Heart left ventricle (tissue), 16 donors: ENCODE results near the gene CCDC92B. TPM values are rescaled to one million over a fixed set of nuclear protein-coding genes. Genes with fewer than 3 reads are reported as not detected.

ENCODE experiments used
- ATAC-seq, 4 donors: fragments of 200-7000 bp; cut with Tn5 transposase; one replicate each; pipeline ENCODE4 v1.9.1; 2020 to 2022; ENCODE audit warnings: moderate library complexity in 4 of 4, mild to moderate bottlenecking in 3 of 4, moderate number of reproducible peaks in 1 of 4
- DNase-seq, 5 donors: peaks; one replicate each; pipeline ENCODE4 v3.0.0-alpha.2; 2020
- H3K27ac ChIP-seq, 12 donors: fragments of 200-600 bp; sonication (generic) in 4 of 12; one replicate each; pipeline versions ENCODE4 v1.5.0 to v1.8.0; 2016 to 2022; ENCODE audit warnings: mild to moderate bottlenecking in 2 of 12
- H3K27me3 ChIP-seq, 9 donors: fragments of 200-600 bp; sonication (generic) in 2 of 9; one replicate each; pipeline versions ENCODE4 v1.5.1 to v1.8.0; 2016 to 2022; ENCODE audit warnings: mild to moderate bottlenecking in 3 of 9
- H3K36me3 ChIP-seq, 9 donors: fragments of 200-600 bp; sonication (generic) in 2 of 9; one replicate each; pipeline versions ENCODE4 v1.5.0 to v1.8.0; 2018 to 2022; ENCODE audit warnings: mild to moderate bottlenecking in 2 of 9
- H3K4me1 ChIP-seq, 12 donors: fragments of 200-600 bp; sonication (generic) in 4 of 12; one replicate each; pipeline versions ENCODE4 v1.5.0 to v1.8.0; 2016 to 2022; ENCODE audit warnings: mild to moderate bottlenecking in 3 of 12
- H3K4me3 ChIP-seq, 12 donors: fragments of 200-600 bp; sonication (generic) in 4 of 12; one replicate each; pipeline versions ENCODE4 v1.5.0 to v1.8.0; 2017 to 2022; ENCODE audit warnings: mild to moderate bottlenecking in 9 of 12, moderate library complexity in 4 of 12
- H3K9me3 ChIP-seq, 12 donors: fragments of 200-600 bp; sonication (generic) in 4 of 12; one replicate each; pipeline versions ENCODE4 v1.5.0 to v1.8.0; 2016 to 2022; ENCODE audit warnings: mild to moderate bottlenecking in 1 of 12
- CTCF ChIP-seq, 12 donors: fragments of 200-600 bp; sonication (generic) in 4 of 12; IDR thresholded peaks; one replicate each; pipeline versions ENCODE4 v1.5.0 to v1.8.0; 2018 to 2022; ENCODE audit warnings: antibody characterized with exemption in 12 of 12, mild to moderate bottlenecking in 5 of 12
- POLR2A ChIP-seq, 2 donors: fragments of 450-650 bp; IDR thresholded peaks; one replicate each; pipeline ENCODE4 v1.6.1; 2017; ENCODE audit warnings: antibody characterized with exemption in 2 of 2, mild to moderate bottlenecking in 2 of 2, moderate library complexity in 2 of 2
- WGBS, 4 donors: extraction: QIAGEN DNeasy Blood & Tissue Kit in 2 of 4; methylation state at CpG; one replicate each; pipeline versions ENCODE4 v1.1.5 to v1.1.7; 2013 to 2018; 5-methylcytosine and 5-hydroxymethylcytosine counted together
- intact Hi-C, 10 donors: fragments of 100-400 bp; cut with DNase I; formaldehyde crosslinking; loops; one replicate each; pipeline versions ENCODE4 v1.11.1 to v1.14.2; 2022
- polyA plus RNA-seq, 2 donors: library from polyadenylated mRNA; stranded (reverse); fragments of 200-250 nt; gene quantifications; one replicate each; pipeline ENCODE4 v1.2.3, GENCODE V29; 2013
- total RNA-seq, 9 donors: library from RNA; depleted of rRNA in 2 of 9; stranded (reverse); fragments of >200 nt in 2 of 9; fragmentation: NEBNext Ultra II Directional in 3 of 9; extraction: Animal tissue kit (Norgen Biotek cat#: 25700) in 3 of 9; gene quantifications; one replicate each; pipeline versions ENCODE4 v1.1.0 to v1.2.4, GENCODE V29; 2016 to 2023
- donor health status: ischemic (EF 13 %, LVEDD 7.1; RV severe dilation, severe dysfunction).
- donor health status: healthy with polysubstance abuse.
- donor health status: DM: no; HTN: yes; CAD: no.
- donor health status: DM: no; HTN: no; CAD: no.
- donor health status: ischemic (EF 25% LVEDD 6.9; RV normal size, moderate dysfunction).
- donor health status: ischemic (EF 25% LVEDD 5.7; RV mildly dilated, moderate dysfunction).
- donor health status: healthy.
- donor health status: DM: yes; HTN: yes; CAD: no.
- donor health status: ischemic (EF 35%, LVEDD 5.7; RV mildly dilated, moderate dysfunction).
- donor health status: nonischemic (EF 11% LVEDD 7.7; RV severe dilation, severe dysfunction).
- donor health status: DM: yes; HTN: yes; CAD: no.
- donor health status: PGD.
- donor health status: ischemic (EF 29% LVEDD 5.4; RV normal size, mild dysfunction).
- donor health status: nonischemic (EF 23%, LVEDD 6.1; RV moderate dilation, normal function).

CCDC92B gene
- total and polyA plus RNA-seq, 11 donors: 0.03 to 0.44 (median 0.18) TPM; not detected in 3

GRCh38 chr17:2750721-2751120 is 1.3 kb upstream of the CCDC92B start:
- intact Hi-C loops: no loop called here
- Histone ChIP-seq H3K36me3 (no peaks in the 10 kb centered on the region), H3K27ac (no peak overlapping the region), H3K4me1 (peaks cover 0 to 17% (median 2%) of the 10 kb centered on the region in 12 donors), H3K27me3 (peaks cover 5 to 72% (median 32%) of the 10 kb centered on the region in 9 donors), H3K4me3 (no peak overlapping the region), H3K9me3 (no peaks in the 10 kb centered on the region)
- WGBS, 4 donors: 51 to 88% (median 77%) methylated on average over 2 of the region's 2 CpGs
- TF ChIP-seq CTCF (IDR thresholded peaks at IDR 0.05) (no peak), POLR2A (IDR thresholded peaks at IDR 0.05) (no peak)
- ATAC-seq: no peak
- DNase-seq: no peak

GRCh38 chr17:2749784-2750181 is 331 bp upstream of the CCDC92B start:
- peak; percentile 68 to 84 (median 76) for DNase-seq
- ATAC-seq: peak; percentile 55 to 95 (median 92)
- peak overlapping the region in 6 of 12 donors; percentile 17 to 36 (median 28) for H3K4me3 ChIP-seq
- peak in 1 of 12 donors; percentile 11 for TF ChIP-seq CTCF (IDR thresholded peaks at IDR 0.05)
- TF ChIP-seq POLR2A (IDR thresholded peaks at IDR 0.05): no peak
- peaks cover 3 to 65% (median 31%) of the 10 kb centered on the region in 9 donors for H3K27me3 ChIP-seq
- no peak overlapping the region for H3K27ac ChIP-seq
- WGBS, 4 donors: 1 to 4% (median 1%) methylated on average over 17 to 35 of the region's 35 CpGs
- intact Hi-C loops: no loop called here
- H3K4me1 ChIP-seq: peaks cover 0 to 11% (median 1%) of the 10 kb centered on the region in 12 donors
- no peaks in the 10 kb centered on the region for H3K36me3 ChIP-seq
- no peaks in the 10 kb centered on the region for H3K9me3 ChIP-seq

GRCh38 chr17:2745317-2746037 is 4.0 kb downstream of the CCDC92B start:
- Histone ChIP-seq H3K27me3 (peaks cover 3 to 46% (median 24%) of the 10 kb centered on the region in 9 donors), H3K27ac (no peak overlapping the region), H3K36me3 (no peaks in the 10 kb centered on the region), H3K4me3 (no peak overlapping the region), H3K9me3 (no peaks in the 10 kb centered on the region), H3K4me1 (peaks cover 0 to 11% (median 1%) of the 10 kb centered on the region in 12 donors)
- ATAC-seq (peak; percentile 19 to 57 (median 45)), DNase-seq (peak in 1 of 5 donors; percentile 34)
- intact Hi-C loops: no loop called here
- TF ChIP-seq POLR2A (IDR thresholded peaks at IDR 0.05) (no peak), CTCF (IDR thresholded peaks at IDR 0.05) (no peak)
- 28 to 32% (median 30%) methylated on average over 11 of the region's 11 CpGs for WGBS, 4 donors

- Histone ChIP-seq H3K36me3 (no peaks in the 10 kb centered on the region), H3K27me3 (no peaks in the 10 kb centered on the region), H3K4me1 (no peaks in the 10 kb centered on the region), H3K4me3 (no peak overlapping the region), H3K9me3 (no peaks in the 10 kb centered on the region), H3K27ac (no peak overlapping the region)
- TF ChIP-seq POLR2A (IDR thresholded peaks at IDR 0.05): no peak
- no peak for TF ChIP-seq CTCF (IDR thresholded peaks at IDR 0.05)
- WGBS, 4 donors: 91 to 92% (median 92%) methylated on average over 15 of the region's 15 CpGs
- intact Hi-C loops: no loop called here
- ATAC-seq: no peak
- no peak for DNase-seq
Measured at GRCh38 chr17:2737693-2738092, 11.8 kb downstream of the CCDC92B start.
